H9 (cell line): ENCODE measurements around the gene NOVA1. TPM values are rescaled to one million over a fixed set of nuclear protein-coding genes. Genes with fewer than 3 reads are reported as not detected.

ENCODE experiments used
- DNase-seq: peaks from one replicate; pipeline ENCODE4 v3.0.0-alpha.2; 2017
- H2AFZ ChIP-seq: one replicate; pipeline ENCODE4 v1.6.1; 2013; ENCODE audit warnings: mild to moderate bottlenecking, low read length, control low read depth, moderate library complexity
- H2AK5ac ChIP-seq: 2 replicates; pipeline ENCODE4 v1.6.1; 2013; ENCODE audit warnings: low read length, control low read depth, mixed read lengths; ENCODE audit not compliant: insufficient read length
- H2BK120ac ChIP-seq: one replicate; pipeline ENCODE4 v1.6.1; 2013; ENCODE audit warnings: low read depth, mild to moderate bottlenecking, low read length, control low read depth, inconsistent platforms; ENCODE audit not compliant: poor library complexity, severe bottlenecking
- H2BK12ac ChIP-seq: 2 replicates; pipeline ENCODE4 v1.6.1; 2013; ENCODE audit warnings: low read length, control low read depth, mixed read lengths, low read depth; ENCODE audit not compliant: insufficient read length
- H2BK15ac ChIP-seq: 2 replicates; pipeline ENCODE4 v1.6.1; 2013; ENCODE audit warnings: low read depth, low read length, control low read depth
- H2BK20ac ChIP-seq: one replicate; pipeline ENCODE4 v1.6.1; 2013; ENCODE audit warnings: low read depth, mild to moderate bottlenecking, low read length, control low read depth, inconsistent platforms; ENCODE audit not compliant: poor library complexity, severe bottlenecking
- H2BK5ac ChIP-seq: 2 replicates; pipeline ENCODE4 v1.6.1; 2013; ENCODE audit warnings: low read length, control low read depth, mixed read lengths; ENCODE audit not compliant: insufficient read length
- H3K14ac ChIP-seq: 2 replicates; pipeline ENCODE4 v1.6.1; 2013; ENCODE audit warnings: low read length, control low read depth; ENCODE audit not compliant: insufficient read depth
- H3K18ac ChIP-seq: 2 replicates; pipeline ENCODE4 v1.6.1; 2013; ENCODE audit warnings: low read depth, mild to moderate bottlenecking, mixed read lengths, low read length, control low read depth; ENCODE audit not compliant: insufficient read length
- H3K23ac ChIP-seq: 2 replicates; pipeline ENCODE4 v1.6.1; 2013; ENCODE audit warnings: low read length, control low read depth, mixed read lengths, low read depth; ENCODE audit not compliant: insufficient read length
- H3K23me2 ChIP-seq: 2 replicates; pipeline ENCODE4 v1.6.1; 2013; ENCODE audit warnings: low read depth, mild to moderate bottlenecking, mixed read lengths, low read length, control low read depth; ENCODE audit not compliant: insufficient read length, poor library complexity, severe bottlenecking
- H3K27ac ChIP-seq: 2 replicates; pipeline ENCODE4 v1.5.1; 2013; ENCODE audit warnings: low read length, control low read depth, mixed read lengths, low read depth; ENCODE audit not compliant: insufficient read length
- H3K27me3 ChIP-seq: 2 replicates; pipeline ENCODE4 v1.6.1; 2013; ENCODE audit warnings: low read length, control low read depth, inconsistent platforms; ENCODE audit not compliant: insufficient read depth
- H3K4ac ChIP-seq: 2 replicates; pipeline ENCODE4 v1.6.1; 2013; ENCODE audit warnings: low read depth, mild to moderate bottlenecking, control low read depth, inconsistent platforms, low read length, moderate library complexity
- H3K4me1 ChIP-seq: 2 replicates; pipeline ENCODE4 v1.6.1; 2013; ENCODE audit warnings: low read length, control low read depth, inconsistent platforms; ENCODE audit not compliant: insufficient read depth
- H3K4me2 ChIP-seq: 2 replicates; pipeline ENCODE4 v1.6.1; 2013; ENCODE audit warnings: low read length, control low read depth, mixed read lengths; ENCODE audit not compliant: insufficient read length, insufficient read depth
- H3K56ac ChIP-seq: 2 replicates; pipeline ENCODE4 v1.6.1; 2013; ENCODE audit warnings: low read depth, mild to moderate bottlenecking, mixed read lengths, low read length, control low read depth; ENCODE audit not compliant: insufficient read length
- H3K79me1 ChIP-seq: 2 replicates; pipeline ENCODE4 v1.6.1; 2013; ENCODE audit warnings: low read depth, mild to moderate bottlenecking, moderate library complexity, low read length, control low read depth, inconsistent platforms; ENCODE audit not compliant: insufficient read depth, poor library complexity, severe bottlenecking
- H3K79me2 ChIP-seq: 2 replicates; pipeline ENCODE4 v1.6.1; 2013; ENCODE audit warnings: low read length, control low read depth, inconsistent platforms; ENCODE audit not compliant: insufficient read depth
- H3K9ac ChIP-seq: 2 replicates; pipeline ENCODE4 v1.6.1; 2013; ENCODE audit warnings: low read length, control low read depth, mixed read lengths; ENCODE audit not compliant: insufficient read length; ENCODE audit errors: extremely low read depth
- H3K9me3 ChIP-seq: one replicate; pipeline ENCODE4 v1.6.1; 2013; ENCODE audit warnings: low read depth, low read length, inconsistent platforms; ENCODE audit not compliant: control insufficient read depth
- H3T11ph ChIP-seq: one replicate; pipeline ENCODE4 v1.6.1; 2013; ENCODE audit warnings: mild to moderate bottlenecking, low read length, control low read depth, inconsistent platforms
- H4K20me1 ChIP-seq: one replicate; pipeline ENCODE4 v1.6.1; 2013; ENCODE audit not compliant: control insufficient read depth, insufficient read length, insufficient read depth
- H4K5ac ChIP-seq: 2 replicates; pipeline ENCODE4 v1.6.1; 2013; ENCODE audit warnings: low read depth, mild to moderate bottlenecking, mixed read lengths, low read length, control low read depth; ENCODE audit not compliant: insufficient read length
- H4K8ac ChIP-seq: replicated peaks from 2 replicates; pipeline ENCODE4 v1.6.1; 2013; ENCODE audit warnings: low read length, control low read depth, mixed read lengths, low read depth; ENCODE audit not compliant: insufficient read length
- H4K91ac ChIP-seq: 2 replicates; pipeline ENCODE4 v1.6.1; 2013; ENCODE audit warnings: low read depth, mild to moderate bottlenecking, moderate library complexity, mixed read lengths, low read length, control low read depth; ENCODE audit not compliant: insufficient read length
- H3K27ac Mint-ChIP-seq, 3 experiments: 2 replicates in 2 of 3; 3 replicates in 1 of 3; pipeline ENCODE4 v1.8.0; 2020 to 2021; ENCODE audit warnings: mixed read lengths in 3 of 3, mild to moderate bottlenecking in 1 of 3, moderate library complexity in 1 of 3
- H3K27me3 Mint-ChIP-seq: 2 replicates; pipeline ENCODE4 v1.8.0; 2021; ENCODE audit warnings: low read depth, mild to moderate bottlenecking, moderate library complexity, mixed read lengths
- H3K36me3 Mint-ChIP-seq, 3 experiments: 2 replicates in 2 of 3; 3 replicates in 1 of 3; pipeline ENCODE4 v1.8.0; 2020 to 2021; ENCODE audit warnings: low read depth in 3 of 3, mixed read lengths in 3 of 3; ENCODE audit not compliant: insufficient read depth in 1 of 3
- H3K4me1 Mint-ChIP-seq, 2 experiments: 2 replicates each; pipeline ENCODE4 v1.8.0; 2020; ENCODE audit warnings: mixed read lengths in 2 of 2
- H3K4me3 Mint-ChIP-seq, 2 experiments: 2 replicates in 1 of 2; 3 replicates in 1 of 2; pipeline ENCODE4 v1.8.0; 2020 to 2021; ENCODE audit warnings: mild to moderate bottlenecking in 2 of 2, mixed read lengths in 2 of 2, moderate library complexity in 1 of 2
- H3K9me3 Mint-ChIP-seq, 2 experiments: 2 replicates in 1 of 2; 3 replicates in 1 of 2; pipeline ENCODE4 v1.8.0; 2020; ENCODE audit warnings: mild to moderate bottlenecking in 2 of 2, mixed read lengths in 2 of 2, moderate library complexity in 1 of 2
- whole genome bisulfite sequencing: extraction: QIAGEN DNeasy Blood & Tissue Kit; methylation state at CpG from one replicate; pipeline ENCODE4 v1.1.7; 2013; ENCODE audit warnings: missing lambda C conversion rate, low lambda C conversion rate, mixed read lengths; ENCODE audit not compliant: insufficient read length; ENCODE audit errors: extremely low coverage; 5-methylcytosine and 5-hydroxymethylcytosine counted together
- total RNA-seq: library from RNA; stranded (reverse); gene quantifications from 2 replicates; pipeline ENCODE4 v1.2.1, GENCODE V29; 2021
- TF ChIP-seq, protein P1 (sequence below): fragments of 200-600 bp; sonication (generic); conservative IDR thresholded peaks from 3 replicates; pipeline ENCODE4 v1.8.0; 2021; ENCODE audit warnings: antibody characterized with exemption, mild to moderate bottlenecking

NOVA1 gene
- total RNA-seq, 1 experiment from 2014 or later: 13.8 TPM

DNA sequence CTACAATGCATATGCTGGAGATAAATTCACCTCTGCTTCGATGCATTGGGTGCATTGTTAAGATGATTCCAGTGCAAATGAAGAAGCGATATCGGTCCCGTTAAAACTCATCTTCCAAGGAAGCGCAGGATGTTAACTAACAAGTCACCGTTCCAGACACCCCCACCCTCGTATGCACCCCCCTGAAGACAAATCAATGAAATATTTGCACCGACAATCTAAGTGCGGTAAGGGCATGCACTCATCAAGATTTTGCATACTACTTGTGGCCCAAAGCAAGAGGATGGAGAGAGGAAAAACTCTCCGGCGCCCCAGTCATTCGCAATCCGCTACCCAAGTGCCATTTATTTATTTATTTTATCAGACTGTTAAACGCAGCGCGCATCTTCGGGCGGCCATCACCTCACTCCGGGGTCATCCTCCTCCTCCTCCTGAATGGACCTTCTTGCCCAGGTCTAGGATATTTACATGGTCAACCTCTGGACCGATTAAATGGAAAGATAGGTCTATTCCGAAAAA is 1.2 kb downstream of the NOVA1 start:
- Mint-ChIP-seq H3K27ac (peak overlapping the region; percentile 86 to 99 (median 98); a peak in 6 of 7 replicates), H3K4me3 (peak overlapping the region; percentile 97 to 99), H3K36me3 (peaks cover 0 to 7% (median 2%) of the 10 kb centered on the region in 3 experiments; a peak in 1 of 7 replicates), H3K27me3 (peaks cover 10% of the 10 kb centered on the region), H3K4me1 (peaks cover 29 to 34% of the 10 kb centered on the region in 2 experiments), H3K9me3 (no peaks in the 10 kb centered on the region; a peak in 2 of 5 replicates)
- Histone ChIP-seq H4K20me1 (no peaks in the 10 kb centered on the region), H2BK20ac (no peak overlapping the region), H3T11ph (no peak overlapping the region), H3K18ac (peak overlapping the region; percentile 84), H3K4me1 (no peaks in the 10 kb centered on the region), H3K27ac (no peak overlapping the region), H2BK5ac (no peak overlapping the region), H3K79me2 (no peaks in the 10 kb centered on the region), H2BK12ac (no peak overlapping the region), H3K9me3 (no peaks in the 10 kb centered on the region), H3K9ac (peak overlapping the region; percentile 33), H3K56ac (no peak overlapping the region), H3K27me3 (no peaks in the 10 kb centered on the region), H4K91ac (no peak overlapping the region), H2AK5ac (no peak overlapping the region), H2AFZ (peak overlapping the region; percentile 3), H3K14ac (peak overlapping the region; percentile 73; the same call in 1 of the 2 replicates), H3K4me2 (peak overlapping the region; percentile 76), H3K4ac (no peak overlapping the region), H3K23ac (no peak overlapping the region), H3K79me1 (no peaks in the 10 kb centered on the region), H2BK15ac (no peak overlapping the region), H4K8ac (no peak overlapping the region), H3K23me2 (peaks cover 10% of the 10 kb centered on the region), H2BK120ac (no peak overlapping the region), H4K5ac (no peak overlapping the region)
- TF ChIP-seq, protein P1, sequence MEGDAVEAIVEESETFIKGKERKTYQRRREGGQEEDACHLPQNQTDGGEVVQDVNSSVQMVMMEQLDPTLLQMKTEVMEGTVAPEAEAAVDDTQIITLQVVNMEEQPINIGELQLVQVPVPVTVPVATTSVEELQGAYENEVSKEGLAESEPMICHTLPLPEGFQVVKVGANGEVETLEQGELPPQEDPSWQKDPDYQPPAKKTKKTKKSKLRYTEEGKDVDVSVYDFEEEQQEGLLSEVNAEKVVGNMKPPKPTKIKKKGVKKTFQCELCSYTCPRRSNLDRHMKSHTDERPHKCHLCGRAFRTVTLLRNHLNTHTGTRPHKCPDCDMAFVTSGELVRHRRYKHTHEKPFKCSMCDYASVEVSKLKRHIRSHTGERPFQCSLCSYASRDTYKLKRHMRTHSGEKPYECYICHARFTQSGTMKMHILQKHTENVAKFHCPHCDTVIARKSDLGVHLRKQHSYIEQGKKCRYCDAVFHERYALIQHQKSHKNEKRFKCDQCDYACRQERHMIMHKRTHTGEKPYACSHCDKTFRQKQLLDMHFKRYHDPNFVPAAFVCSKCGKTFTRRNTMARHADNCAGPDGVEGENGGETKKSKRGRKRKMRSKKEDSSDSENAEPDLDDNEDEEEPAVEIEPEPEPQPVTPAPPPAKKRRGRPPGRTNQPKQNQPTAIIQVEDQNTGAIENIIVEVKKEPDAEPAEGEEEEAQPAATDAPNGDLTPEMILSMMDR: no peak
- WGBS: no CpG with 5 or more reads among the region's 21 CpGs
- DNase-seq: peak; percentile 25
